ENCODE data around the gene LSP1.

LSP1 gene

DNA sequence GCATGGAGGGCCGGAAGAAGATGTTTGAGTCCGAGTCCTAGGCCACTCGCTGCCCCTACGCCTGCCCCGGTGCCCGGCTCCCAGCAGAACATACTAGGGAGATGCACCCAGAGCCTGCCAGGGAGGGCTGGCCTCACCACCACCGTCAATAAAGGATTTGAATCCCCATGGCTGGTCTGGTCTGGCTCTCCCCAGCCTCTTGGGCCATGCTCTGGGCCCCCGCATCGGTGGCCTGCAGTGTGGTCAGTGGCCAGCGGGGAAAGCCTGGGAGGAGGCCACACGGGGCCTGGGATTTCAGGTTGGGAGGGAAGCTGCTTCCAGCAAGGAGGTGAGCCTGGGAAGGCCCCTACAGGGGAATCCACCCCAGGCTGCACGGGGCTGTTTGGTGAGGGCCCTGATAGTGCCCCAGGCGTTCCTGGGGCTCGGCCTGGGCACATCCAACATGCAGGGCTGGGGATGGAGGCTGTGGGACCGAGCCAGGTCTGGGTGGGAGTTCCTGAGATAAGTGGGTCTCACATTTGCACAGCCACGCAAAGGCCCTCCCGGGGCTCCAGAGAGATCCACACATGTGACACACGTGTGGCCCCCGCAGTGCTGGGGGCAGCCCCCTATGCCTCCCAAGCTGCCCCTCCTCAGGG is 11.3 kb upstream of the LSP1 start:
- no peak for DNase-seq (ENCODE audit: insufficient read length, low spot score)
- TF ChIP-seq SPI1 (IDR thresholded peaks at IDR 0.05; ENCODE audit: low read depth, low read length) (no peak), POU2F2 (IDR thresholded peaks at IDR 0.05; ENCODE audit: low read depth, low read length) (no peak), TAF1 (IDR thresholded peaks at IDR 0.05; ENCODE audit: low read depth, low read length) (no peak), PAX5 (IDR thresholded peaks at IDR 0.05; ENCODE audit: insufficient read depth, low read length, severe bottlenecking) (no peak), POLR2AphosphoS5 (IDR thresholded peaks at IDR 0.05; ENCODE audit: low read depth, low read length) (no peak), POLR2A (IDR thresholded peaks at IDR 0.05; ENCODE audit: low read depth, low read length) (no peak)
- no peak for FAIRE-seq

DNA sequence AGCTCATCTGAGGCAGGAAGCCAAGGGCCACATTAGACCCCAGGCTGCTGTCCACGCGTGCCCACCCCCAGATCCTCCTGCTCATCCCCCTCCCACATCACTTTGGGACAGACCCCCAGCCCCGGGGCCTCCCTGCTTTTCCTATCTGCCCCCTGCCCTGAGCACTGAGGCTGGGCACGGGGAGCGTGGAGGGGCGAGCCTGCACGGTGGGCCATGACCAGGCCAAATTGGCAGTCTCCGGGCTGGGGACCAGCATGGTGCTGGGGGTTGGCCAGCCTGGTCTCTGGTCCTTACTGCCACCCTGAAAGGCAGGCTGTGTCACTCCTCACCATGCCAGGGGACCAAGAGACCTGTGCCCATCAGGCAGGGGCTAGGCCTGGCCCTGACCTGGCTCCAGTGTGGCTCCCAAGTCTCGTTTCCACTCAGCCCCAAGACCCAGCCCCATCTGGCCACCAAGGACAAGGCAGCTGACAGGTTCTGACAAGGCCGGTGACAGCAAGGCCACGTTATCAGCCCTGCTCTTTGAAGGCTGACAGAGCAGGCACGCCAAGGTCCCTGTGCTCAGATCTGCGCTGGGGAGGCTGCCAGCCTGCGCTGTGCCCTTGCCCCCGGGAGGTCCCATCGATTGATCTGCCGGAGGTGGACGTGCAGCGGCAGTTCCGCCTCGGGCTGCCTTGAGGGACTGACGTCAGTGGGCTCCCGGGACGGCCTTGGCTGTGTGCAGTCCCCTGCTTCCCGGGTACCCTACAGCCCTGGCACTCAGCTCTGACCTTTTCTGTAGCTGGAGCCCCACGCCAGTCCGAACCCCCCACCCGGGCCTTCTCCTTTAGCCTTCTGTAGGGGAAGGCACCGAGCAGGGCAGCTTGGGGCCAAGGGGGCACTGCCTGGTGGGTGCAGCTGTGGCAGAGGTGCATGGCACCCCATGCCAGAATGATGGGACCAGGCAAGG is 10.5 kb upstream of the LSP1 start:
- DNase-seq (ENCODE audit: insufficient read length, low spot score), result no peak
- no peak for FAIRE-seq
- TF ChIP-seq PAX5 (IDR thresholded peaks at IDR 0.05; ENCODE audit: insufficient read depth, low read length, severe bottlenecking) (no peak), POLR2AphosphoS5 (IDR thresholded peaks at IDR 0.05; ENCODE audit: low read depth, low read length) (no peak), SPI1 (IDR thresholded peaks at IDR 0.05; ENCODE audit: low read depth, low read length) (no peak), POLR2A (IDR thresholded peaks at IDR 0.05; ENCODE audit: low read depth, low read length) (no peak), POU2F2 (IDR thresholded peaks at IDR 0.05; ENCODE audit: low read depth, low read length) (no peak), TAF1 (IDR thresholded peaks at IDR 0.05; ENCODE audit: low read depth, low read length) (no peak)

DNA sequence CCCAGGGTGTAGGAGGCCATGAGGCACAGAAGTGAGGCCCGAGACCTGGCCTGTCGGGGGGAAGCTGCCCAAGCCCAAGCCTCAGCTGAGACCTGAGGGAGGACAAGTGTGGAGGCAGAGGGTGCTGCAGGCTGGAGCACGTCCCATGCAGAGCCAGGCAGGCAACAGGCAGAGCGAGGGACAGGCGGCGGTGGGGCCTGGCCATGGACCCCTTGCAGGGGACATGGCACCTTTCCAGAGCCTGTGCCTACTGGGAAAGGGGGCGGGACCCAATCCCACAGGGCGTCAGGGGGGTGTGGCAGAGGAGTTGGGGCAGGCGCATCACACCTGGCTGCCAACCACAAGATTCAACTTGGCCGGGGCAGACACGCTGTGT is 9.8 kb upstream of the LSP1 start:
- TF ChIP-seq POLR2AphosphoS5 (IDR thresholded peaks at IDR 0.05; ENCODE audit: low read depth, low read length) (no peak), SPI1 (IDR thresholded peaks at IDR 0.05; ENCODE audit: low read depth, low read length) (no peak), POLR2A (IDR thresholded peaks at IDR 0.05; ENCODE audit: low read depth, low read length) (no peak), POU2F2 (IDR thresholded peaks at IDR 0.05; ENCODE audit: low read depth, low read length) (no peak), TAF1 (IDR thresholded peaks at IDR 0.05; ENCODE audit: low read depth, low read length) (no peak), PAX5 (IDR thresholded peaks at IDR 0.05; ENCODE audit: insufficient read depth, low read length, severe bottlenecking) (no peak)

GRCh38 chr11:1843796-1844195 is 9.1 kb upstream of the LSP1 start:
- no peak for TF ChIP-seq POLR2A (IDR thresholded peaks at IDR 0.05; ENCODE audit: low read depth, low read length)
- TF ChIP-seq SPI1 (IDR thresholded peaks at IDR 0.05; ENCODE audit: low read depth, low read length), result no peak
- TF ChIP-seq PAX5 (IDR thresholded peaks at IDR 0.05; ENCODE audit: insufficient read depth, low read length, severe bottlenecking), result no peak
- no peak for TF ChIP-seq TAF1 (IDR thresholded peaks at IDR 0.05; ENCODE audit: low read depth, low read length)
- TF ChIP-seq POU2F2 (IDR thresholded peaks at IDR 0.05; ENCODE audit: low read depth, low read length), result no peak
- no peak for TF ChIP-seq POLR2AphosphoS5 (IDR thresholded peaks at IDR 0.05; ENCODE audit: low read depth, low read length)
- FAIRE-seq (no peak), DNase-seq (ENCODE audit: insufficient read length, low spot score) (no peak)

More for the DNA sequence above, 9.8 kb upstream of the LSP1 start:
- no peak for DNase-seq (ENCODE audit: insufficient read length, low spot score)
- FAIRE-seq, result no peak

- FAIRE-seq, result peak; percentile 75
- DNase-seq (ENCODE audit: insufficient read length, low spot score), result no peak
- TF ChIP-seq PAX5 (IDR thresholded peaks at IDR 0.05; ENCODE audit: insufficient read depth, low read length, severe bottlenecking), result no peak
- 0 out of 2 replicates have a peak, but pooled peaks have one; percentile 21 for TF ChIP-seq SPI1 (IDR thresholded peaks at IDR 0.05; ENCODE audit: low read depth, low read length)
These were observed 8.4 kb upstream of the LSP1 start for GRCh38 chr11:1844221-1845094.

- no peak for TF ChIP-seq PAX5 (IDR thresholded peaks at IDR 0.05; ENCODE audit: insufficient read depth, low read length, severe bottlenecking)
- no peak for TF ChIP-seq POLR2AphosphoS5 (IDR thresholded peaks at IDR 0.05; ENCODE audit: low read depth, low read length)
- no peak for TF ChIP-seq POU2F2 (IDR thresholded peaks at IDR 0.05; ENCODE audit: low read depth, low read length)
- no peak for TF ChIP-seq POLR2A (IDR thresholded peaks at IDR 0.05; ENCODE audit: low read depth, low read length)
- TF ChIP-seq SPI1 (IDR thresholded peaks at IDR 0.05; ENCODE audit: low read depth, low read length), result no peak
- TF ChIP-seq TAF1 (IDR thresholded peaks at IDR 0.05; ENCODE audit: low read depth, low read length), result no peak
- DNase-seq (ENCODE audit: insufficient read length, low spot score), result no peak
- FAIRE-seq, result peak; percentile 56
These were observed 7.8 kb upstream of the LSP1 start for GRCh38 chr11:1845095-1845429.

DNA sequence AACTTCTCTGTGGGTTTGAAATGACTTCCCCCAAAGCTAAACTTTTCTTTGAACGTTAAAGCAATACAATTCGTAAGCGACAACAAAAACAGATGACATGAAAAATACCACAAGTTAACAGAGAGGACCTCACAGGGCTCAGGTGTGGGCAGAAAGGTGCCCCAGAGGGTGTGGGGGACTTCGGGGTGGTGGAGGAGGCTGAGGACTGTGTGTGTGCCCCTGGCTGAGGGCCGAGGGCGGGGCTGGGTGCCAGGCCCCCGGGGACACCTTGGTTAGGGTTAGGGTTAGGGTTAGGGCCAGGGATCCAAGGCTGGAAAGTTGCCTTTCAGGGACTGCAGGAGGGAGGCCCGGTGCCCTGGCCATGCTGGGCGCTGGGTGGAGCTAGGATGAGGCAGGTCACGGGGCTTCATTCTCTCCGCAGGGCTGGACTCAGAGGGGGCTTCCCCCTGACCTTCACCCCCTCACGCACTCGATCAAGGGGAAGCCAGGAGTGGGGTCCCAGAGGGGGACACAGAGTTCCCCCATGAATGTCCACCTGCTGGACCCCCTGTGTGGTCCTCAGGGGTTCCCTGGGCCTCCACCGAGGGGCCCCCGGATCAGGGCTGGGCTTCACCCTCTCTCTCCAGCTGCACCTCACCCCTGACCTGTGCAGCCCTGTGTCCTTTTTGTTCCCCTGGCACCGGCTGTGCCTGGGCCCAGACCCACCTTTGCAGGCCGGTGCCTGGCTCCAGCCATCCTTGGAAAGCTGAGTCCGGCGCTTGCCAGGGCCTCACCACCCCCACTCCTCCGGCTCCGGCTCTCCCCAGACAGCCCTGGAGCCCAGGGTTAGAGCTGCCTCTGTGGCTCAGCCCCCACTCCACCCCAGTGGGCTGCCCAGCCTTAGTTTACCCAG is 7.1 kb upstream of the LSP1 start:
- FAIRE-seq, result no peak
- no peak for DNase-seq (ENCODE audit: insufficient read length, low spot score)
- TF ChIP-seq POLR2A (IDR thresholded peaks at IDR 0.05; ENCODE audit: low read depth, low read length) (no peak), TAF1 (IDR thresholded peaks at IDR 0.05; ENCODE audit: low read depth, low read length) (no peak), POU2F2 (IDR thresholded peaks at IDR 0.05; ENCODE audit: low read depth, low read length) (no peak)

GRCh38 chr11:1846453-1846932 is 6.4 kb upstream of the LSP1 start:
- no peak for DNase-seq (ENCODE audit: insufficient read length, low spot score)
- TF ChIP-seq POU2F2 (IDR thresholded peaks at IDR 0.05; ENCODE audit: low read depth, low read length), result no peak
- TF ChIP-seq SPI1 (IDR thresholded peaks at IDR 0.05; ENCODE audit: low read depth, low read length), result no peak
- no peak for TF ChIP-seq POLR2AphosphoS5 (IDR thresholded peaks at IDR 0.05; ENCODE audit: low read depth, low read length)
- no peak for TF ChIP-seq PAX5 (IDR thresholded peaks at IDR 0.05; ENCODE audit: insufficient read depth, low read length, severe bottlenecking)
- TF ChIP-seq POLR2A (IDR thresholded peaks at IDR 0.05; ENCODE audit: low read depth, low read length), result no peak
- no peak for TF ChIP-seq TAF1 (IDR thresholded peaks at IDR 0.05; ENCODE audit: low read depth, low read length)
- no peak for FAIRE-seq

Data from GM12891 (cell line).